HG03469 (cell line): Measurements from ENCODE around the gene GMPR2.

ENCODE experiments used
- ATAC-seq: cut with Tn5 transposase; IDR thresholded peaks from one replicate; pipeline ENCODE4 v1.9.1; 2021; ENCODE audit warnings: mild to moderate bottlenecking, moderate library complexity, moderate number of reproducible peaks; ENCODE audit not compliant: unreplicated experiment

The GMPR2 gene

GRCh38 chr14:24249230-24250021, 16.7 kb downstream of the GMPR2 start:
- no peak for ATAC-seq

- no peak for ATAC-seq
Observed at GRCh38 chr14:24250354-24250753, 17.6 kb downstream of the GMPR2 start.

GRCh38 chr14:24251880-24252288, 19.2 kb downstream of the GMPR2 start:
- no peak for ATAC-seq

- ATAC-seq: no peak
Observed at GRCh38 chr14:24252289-24253124, 19.8 kb downstream of the GMPR2 start.

DNA sequence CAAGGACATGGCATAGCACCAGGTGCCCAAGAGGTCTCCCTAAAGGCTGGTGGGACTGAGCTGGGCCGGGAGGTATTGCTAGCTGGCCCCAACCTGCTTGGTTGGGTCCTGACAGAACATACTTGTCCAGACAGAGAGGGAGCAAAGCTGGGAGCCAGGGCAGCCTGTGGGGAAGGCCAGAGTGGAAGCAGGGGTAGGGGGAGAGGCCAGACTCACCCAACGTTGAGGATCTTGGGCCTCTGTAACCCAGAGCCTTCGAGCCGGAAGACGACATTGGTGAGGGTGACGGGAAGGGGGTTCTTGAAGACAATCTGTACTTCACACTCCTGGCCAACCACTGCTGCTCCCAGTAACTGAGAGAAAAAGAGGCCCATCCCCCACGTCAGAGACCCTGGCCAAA, 21.2 kb downstream of the GMPR2 start:
- ATAC-seq: no peak

- ATAC-seq: no peak
Observed at GRCh38 chr14:24254630-24255392, 22.1 kb downstream of the GMPR2 start.

- ATAC-seq: no peak
Observed at GRCh38 chr14:24255438-24255837, 22.7 kb downstream of the GMPR2 start.

DNA sequence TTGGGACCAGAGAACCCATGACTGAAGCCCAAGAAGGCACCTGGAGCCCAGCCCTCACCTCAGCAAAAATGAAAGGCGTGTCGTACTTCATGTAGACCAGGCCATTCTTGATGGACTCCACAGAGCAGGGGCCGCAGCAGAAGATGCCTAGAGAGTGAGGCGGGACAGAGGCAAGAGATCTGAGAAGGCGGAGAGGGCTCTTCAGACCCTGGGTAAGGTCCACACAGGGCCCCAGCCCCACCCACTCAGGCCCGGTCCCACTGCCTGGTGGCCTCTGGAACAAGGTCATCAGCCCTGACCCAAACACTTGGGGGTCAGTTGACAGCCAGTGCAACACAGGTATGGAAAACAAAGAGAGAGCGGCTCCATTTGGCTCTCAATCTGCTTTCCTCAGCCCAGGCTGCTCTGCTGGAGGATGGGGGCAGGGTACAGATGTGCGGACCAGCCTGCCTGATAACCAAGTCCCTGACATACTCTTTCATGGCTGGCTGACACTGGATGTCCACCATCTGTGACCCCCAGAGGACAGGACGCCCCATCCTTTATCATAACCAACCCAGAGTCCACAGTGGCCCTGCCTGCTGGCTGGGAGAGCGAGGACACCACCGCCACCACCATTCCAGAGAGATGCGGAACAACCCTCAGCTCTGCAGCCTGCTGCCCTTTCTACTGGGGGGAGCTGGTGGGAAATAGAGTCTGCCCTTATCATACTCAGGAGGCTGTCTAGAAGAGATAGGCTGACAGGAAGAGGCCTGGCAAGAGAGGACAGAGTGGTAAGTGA, 23.4 kb downstream of the GMPR2 start:
- ATAC-seq: no peak

GRCh38 chr14:24256960-24257359, 24.2 kb downstream of the GMPR2 start:
- ATAC-seq: no peak

DNA sequence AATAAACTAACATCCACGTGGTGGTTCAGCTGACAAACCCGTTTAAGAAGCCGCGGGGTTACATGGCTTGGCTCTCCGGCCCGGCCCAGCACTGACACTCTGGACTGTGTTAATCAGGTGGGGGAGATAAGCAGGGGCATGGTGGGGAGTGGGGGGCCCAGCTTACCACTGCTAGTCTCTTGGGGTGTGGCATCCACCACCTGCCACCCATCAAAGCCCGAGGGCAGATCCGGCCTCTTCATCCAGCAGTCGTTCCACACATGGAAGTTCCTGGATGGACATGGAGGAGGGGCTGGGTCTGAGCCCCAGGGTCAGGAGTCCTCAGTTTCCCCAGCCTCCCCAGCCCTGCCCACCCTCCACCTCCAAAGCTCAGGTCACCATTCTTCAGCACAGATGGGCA, 25.4 kb downstream of the GMPR2 start:
- ATAC-seq: no peak

GRCh38 chr14:24258548-24259265, 26.0 kb downstream of the GMPR2 start:
- ATAC-seq: no peak

- no peak for ATAC-seq
Observed at GRCh38 chr14:24259282-24260025, 26.7 kb downstream of the GMPR2 start.

- no peak for ATAC-seq
Observed at GRCh38 chr14:24260026-24260779, 27.5 kb downstream of the GMPR2 start.

GRCh38 chr14:24260780-24261157, 28.0 kb downstream of the GMPR2 start:
- ATAC-seq: no peak

DNA sequence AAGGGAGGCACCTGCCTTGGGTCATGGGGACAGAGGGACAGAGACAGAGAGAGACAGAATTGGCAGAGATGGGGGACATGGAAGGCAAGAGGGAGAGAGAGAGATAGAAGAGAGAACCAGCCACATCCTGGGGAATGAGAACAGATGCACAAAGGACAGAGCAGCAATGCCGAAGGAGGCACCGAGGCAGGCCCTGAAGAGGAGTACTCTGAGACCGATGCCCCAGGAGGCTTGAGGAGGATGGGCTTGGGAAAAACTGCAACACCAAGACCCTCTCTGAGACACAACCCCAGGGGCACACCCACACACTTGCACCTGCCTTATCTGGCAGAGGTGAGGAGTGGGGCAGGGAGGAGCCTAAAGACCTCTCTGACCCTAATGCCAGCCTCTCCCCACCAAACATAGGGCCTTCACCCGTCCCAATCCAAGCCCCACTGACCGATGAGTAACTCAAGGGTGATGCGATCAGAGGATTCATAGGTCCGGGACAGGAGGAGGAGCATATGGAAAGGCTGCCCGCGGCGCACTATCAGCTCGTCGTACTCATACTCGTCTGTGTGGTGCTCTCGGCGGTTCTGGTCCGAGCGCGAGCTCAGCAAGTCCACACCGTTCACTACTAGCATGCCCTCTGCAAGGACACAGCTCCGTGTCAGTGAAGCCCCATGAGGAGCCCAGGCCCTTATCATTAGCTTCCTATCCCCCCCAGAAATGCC, 28.7 kb downstream of the GMPR2 start:
- no peak for ATAC-seq

GRCh38 chr14:24261969-24262327, 29.2 kb downstream of the GMPR2 start:
- no peak for ATAC-seq

DNA sequence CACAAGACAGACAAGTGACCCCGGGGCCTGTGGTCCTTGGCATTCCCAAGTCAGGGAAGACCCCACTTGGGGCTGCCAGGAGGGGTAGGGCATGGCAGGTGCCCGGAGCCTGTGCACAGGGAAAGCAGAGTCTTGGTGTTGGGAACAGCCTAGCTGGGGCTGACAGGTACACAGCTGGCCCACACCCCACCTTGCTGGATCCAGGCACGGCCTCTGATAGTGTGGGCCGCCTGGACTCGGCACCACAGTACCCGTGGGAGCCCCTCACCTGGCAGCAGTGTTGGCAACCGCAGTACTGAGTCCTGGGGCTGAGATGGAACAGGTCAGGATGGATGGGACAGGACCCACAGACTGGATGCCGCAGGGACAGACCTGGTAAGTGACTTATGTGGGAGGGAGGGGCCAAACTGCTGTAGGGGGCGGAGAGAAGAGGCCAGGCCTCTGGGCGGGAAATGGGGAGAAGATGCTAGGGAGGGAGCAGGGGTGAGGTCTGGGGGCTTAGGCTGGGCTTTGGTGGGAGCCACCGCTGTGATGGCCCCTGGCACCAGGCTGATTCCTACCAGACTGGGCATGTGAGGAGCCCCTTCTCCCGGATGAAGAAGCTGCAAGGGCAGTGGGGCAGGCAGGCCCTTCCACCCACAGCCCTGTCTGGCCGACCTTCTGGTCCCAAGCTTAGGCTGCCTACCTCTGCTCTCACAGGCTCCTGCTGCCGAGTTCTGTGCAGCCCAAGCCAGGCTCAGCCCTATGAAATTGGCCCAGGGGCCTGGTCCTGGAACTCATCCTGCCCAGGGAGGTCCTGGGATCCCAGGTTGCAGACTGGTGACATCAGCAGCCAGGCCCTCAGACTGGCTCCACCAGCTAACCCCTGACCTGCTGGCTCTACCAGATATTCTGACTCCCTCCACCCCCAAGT, 30.3 kb downstream of the GMPR2 start, which contains the start of gene TGM1:
Gene TGM1 (minus strand): TSS at position 357 of the 913 bp plus-strand sequence. CDS start 825 bp downstream, outside the sequence.
- ATAC-seq: no peak
